Spinal cord (tissue), 10 donors: Measurements from ENCODE around the gene IL21. TPM values are rescaled to one million over a fixed set of nuclear protein-coding genes. Genes with fewer than 3 reads are reported as not detected.
A peak's percentile ranks its signal among the peaks of the same experiment; 100 is the strongest.

Experiments used
- DNase-seq, 6 donors: peaks; one replicate each; pipeline versions ENCODE4 v3.0.0 to v3.0.0-alpha.2; 2013 to 2015; ENCODE audit warnings: low spot score in 6 of 6, low read depth in 4 of 6
- H3K27ac ChIP-seq: one replicate; pipeline ENCODE4 v1.5.1; 2013; ENCODE audit warnings: low read depth, low read length, control low read depth
- H3K27me3 ChIP-seq: one replicate; pipeline ENCODE4 v1.6.1; 2013; ENCODE audit warnings: low read length; ENCODE audit not compliant: control insufficient read depth, insufficient read depth
- H3K36me3 ChIP-seq: one replicate; pipeline ENCODE4 v1.6.1; 2013; ENCODE audit warnings: low read length; ENCODE audit not compliant: control insufficient read depth, insufficient read depth
- H3K4me1 ChIP-seq: one replicate; pipeline ENCODE4 v1.6.1; 2013; ENCODE audit warnings: low read length; ENCODE audit not compliant: control insufficient read depth, insufficient read depth
- H3K4me3 ChIP-seq: one replicate; pipeline ENCODE4 v1.5.1; 2013; ENCODE audit warnings: low read depth, low read length, control low read depth
- H3K9me3 ChIP-seq: one replicate; pipeline ENCODE4 v1.6.1; 2013; ENCODE audit warnings: low read length; ENCODE audit not compliant: control insufficient read depth, insufficient read depth
- WGBS: methylation state at CpG from one replicate; pipeline ENCODE4 v1.1.5; 2013; ENCODE audit warnings: missing lambda C conversion rate; ENCODE audit not compliant: insufficient coverage; 5-methylcytosine and 5-hydroxymethylcytosine counted together
- long read RNA-seq, 4 donors: transcript quantifications; one replicate each; lab custom pipeline, GENCODE V29; 2026
- polyA plus RNA-seq, 2 donors: library from polyadenylated mRNA; unstranded; fragments of 120-200 nt; gene quantifications; one replicate each; pipeline ENCODE4 v1.2.1, GENCODE V29; 2013; ENCODE audit not compliant: insufficient read length in 2 of 2
- total RNA-seq, 2 donors: library from RNA; depleted of rRNA in 1 of 2; stranded (reverse); fragments of 120-200 nt in 1 of 2; fragments of >200 nt in 1 of 2; gene quantifications; one replicate each; pipeline versions ENCODE4 v1.2.3 to v1.2.4, GENCODE V29; 2013 to 2014
- donor health status: healthy.

Gene IL21
- not detected for total RNA-seq
- polyA plus RNA-seq = not detected
- long read RNA-seq, donor 1 = 0 reads
- long read RNA-seq, donor 2 = 0 reads
- long read RNA-seq, donor 3 = 0 reads
- long read RNA-seq, donor 4 = 0 reads

DNA sequence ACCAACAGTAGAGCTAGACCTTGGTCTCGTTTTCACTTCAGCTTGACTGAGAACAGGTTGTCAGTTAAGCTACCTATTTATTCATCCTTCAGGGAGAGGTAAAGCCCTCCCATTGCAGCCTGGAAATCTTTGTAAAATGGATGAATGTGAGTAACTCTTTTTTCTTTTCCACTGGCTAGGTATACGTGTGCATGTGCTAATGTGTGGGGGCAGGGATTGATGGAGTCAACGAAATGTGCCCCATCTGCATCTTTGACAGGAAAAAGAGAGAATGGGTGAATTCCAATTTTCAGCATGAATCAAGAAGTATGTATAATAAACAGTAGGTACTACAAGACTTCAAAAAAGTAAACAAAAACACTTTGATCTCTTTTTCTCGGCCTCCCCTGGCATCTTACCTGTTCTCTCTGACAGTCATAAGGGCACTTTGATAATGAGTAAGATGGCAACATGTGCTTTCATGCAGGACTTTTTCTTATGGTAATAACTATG lies at the start of gene IL21:
Gene IL21 (minus strand): TSS at position 51 of the 492 bp plus-strand sequence. CDS start 55 bp downstream, outside the sequence.
- Histone ChIP-seq H3K4me3 (no peak within 1 kb of the TSS), H3K4me1 (no peaks in the 10 kb centered on the region), H3K9me3 (no peaks in the 10 kb centered on the region), H3K27me3 (no peaks in the 10 kb centered on the region), H3K27ac (no peak within 1 kb of the TSS), H3K36me3 (no peaks in the 10 kb centered on the region)
- DNase-seq = no peak
- WGBS = no CpG with 5 or more reads among the region's 4 CpGs

DNA sequence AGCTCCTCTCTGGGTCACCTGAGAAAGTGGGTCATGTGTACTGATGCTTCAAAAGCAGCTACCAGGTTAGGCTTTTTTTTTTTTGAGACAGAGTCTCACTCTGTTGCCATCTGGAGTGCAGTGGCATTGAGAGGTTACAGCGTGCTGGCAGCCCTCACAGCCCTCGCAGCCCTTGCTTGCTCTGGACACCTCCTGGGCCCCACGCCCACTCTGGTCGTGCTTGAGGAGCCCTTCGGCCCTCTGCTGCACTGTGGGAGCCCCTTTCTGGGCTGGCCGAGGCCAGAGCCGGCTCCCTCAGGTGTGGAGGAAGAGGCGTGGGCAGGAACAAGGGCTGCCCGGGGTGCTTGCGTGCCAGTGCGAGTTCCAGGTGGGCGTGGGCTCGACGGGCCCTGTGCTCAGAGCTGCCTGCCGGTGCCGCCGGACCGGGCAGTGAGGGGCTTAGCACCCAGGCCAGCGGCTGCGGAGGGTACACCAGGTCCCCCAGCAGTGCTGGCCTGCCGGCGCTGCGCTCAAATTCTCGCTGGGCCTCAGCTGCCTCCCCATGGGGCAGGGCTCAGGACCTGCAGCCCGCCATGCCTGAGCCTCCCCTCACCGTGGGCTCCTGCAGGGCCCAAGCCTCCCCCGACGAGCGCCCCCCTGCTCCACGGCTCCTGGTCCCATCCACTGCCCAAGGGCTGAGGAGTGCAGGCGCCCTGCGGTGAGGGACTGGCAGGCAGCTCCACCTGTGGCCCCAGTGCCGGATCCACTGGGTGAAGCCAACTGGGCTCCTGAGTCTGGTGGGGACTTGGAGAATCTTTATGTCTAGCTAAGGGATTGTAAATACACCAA lies 49.3 kb upstream of the IL21 start:
- H3K4me3 ChIP-seq = no peak overlapping the region
- 94% methylated on average over 29 of the region's 33 CpGs for WGBS
- H3K9me3 ChIP-seq = no peaks in the 10 kb centered on the region
- no peaks in the 10 kb centered on the region for H3K4me1 ChIP-seq
- H3K27ac ChIP-seq = no peak overlapping the region
- no peaks in the 10 kb centered on the region for H3K36me3 ChIP-seq
- no peak for DNase-seq
- no peaks in the 10 kb centered on the region for H3K27me3 ChIP-seq

- no peaks in the 10 kb centered on the region for H3K27me3 ChIP-seq
- no peaks in the 10 kb centered on the region for H3K9me3 ChIP-seq
- H3K36me3 ChIP-seq = no peaks in the 10 kb centered on the region
- no peak overlapping the region for H3K4me3 ChIP-seq
- no peaks in the 10 kb centered on the region for H3K4me1 ChIP-seq
- DNase-seq = no peak
- WGBS = 100% methylated on average over 1 of the region's 4 CpGs
- H3K27ac ChIP-seq = no peak overlapping the region
Observed at GRCh38 chr4:122668241-122668640, 47.4 kb upstream of the IL21 start.

- H3K4me1 ChIP-seq = no peaks in the 10 kb centered on the region
- H3K27me3 ChIP-seq = no peaks in the 10 kb centered on the region
- H3K4me3 ChIP-seq = no peak overlapping the region
- no peak overlapping the region for H3K27ac ChIP-seq
- WGBS = no CpG with 5 or more reads among the region's 2 CpGs
- no peaks in the 10 kb centered on the region for H3K36me3 ChIP-seq
- no peak for DNase-seq
- no peaks in the 10 kb centered on the region for H3K9me3 ChIP-seq
Observed at GRCh38 chr4:122666527-122667245, 45.8 kb upstream of the IL21 start.

GRCh38 chr4:122665161-122665929 lies 44.5 kb upstream of the IL21 start:
- peak in 1 of 6 donors; percentile 49 for DNase-seq
- Histone ChIP-seq H3K27ac (no peak overlapping the region), H3K4me3 (no peak overlapping the region), H3K9me3 (no peaks in the 10 kb centered on the region), H3K4me1 (no peaks in the 10 kb centered on the region), H3K27me3 (no peaks in the 10 kb centered on the region), H3K36me3 (no peaks in the 10 kb centered on the region)
- WGBS = 51% methylated on average over 3 of the region's 5 CpGs

DNA sequence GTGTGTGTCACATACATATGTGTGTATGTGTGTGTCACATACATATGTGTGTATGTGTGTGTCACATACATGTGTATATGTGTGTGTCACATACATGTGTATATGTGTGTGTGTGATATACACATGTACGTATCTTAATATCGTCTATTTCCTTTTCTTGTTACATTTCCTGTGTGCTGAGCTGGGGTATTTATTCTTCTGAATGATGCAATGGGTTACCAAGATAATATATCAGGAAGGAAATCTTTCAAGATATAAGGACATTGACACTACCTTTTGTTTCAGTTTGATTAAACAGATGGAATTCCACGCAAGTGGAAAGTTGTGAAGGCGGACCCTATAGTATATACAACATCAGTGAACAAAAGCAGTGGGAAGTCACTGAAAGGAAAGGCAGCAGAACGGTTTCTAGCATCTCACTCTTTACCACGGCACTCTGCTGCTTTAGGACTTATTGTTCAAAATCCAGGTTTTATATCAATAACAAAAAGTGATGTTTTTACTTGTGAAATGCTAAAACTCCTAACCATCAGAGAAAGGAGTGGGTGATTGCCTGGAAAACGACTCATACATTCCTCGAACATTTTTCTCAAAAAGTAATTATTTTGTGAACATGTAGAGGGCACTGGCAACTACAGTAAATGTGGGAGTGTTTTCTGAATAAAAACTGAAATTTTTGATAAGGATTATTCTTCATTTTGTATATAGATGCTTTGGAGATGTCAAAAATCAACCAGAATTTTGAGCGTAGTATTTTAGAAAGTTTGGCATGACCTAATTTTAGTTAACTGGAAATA lies 43.1 kb upstream of the IL21 start:
- no peak overlapping the region for H3K4me3 ChIP-seq
- H3K4me1 ChIP-seq = no peaks in the 10 kb centered on the region
- H3K9me3 ChIP-seq = no peaks in the 10 kb centered on the region
- WGBS = no CpG with 5 or more reads among the region's 9 CpGs
- H3K27ac ChIP-seq = no peak overlapping the region
- no peaks in the 10 kb centered on the region for H3K27me3 ChIP-seq
- no peaks in the 10 kb centered on the region for H3K36me3 ChIP-seq
- DNase-seq = no peak

DNA sequence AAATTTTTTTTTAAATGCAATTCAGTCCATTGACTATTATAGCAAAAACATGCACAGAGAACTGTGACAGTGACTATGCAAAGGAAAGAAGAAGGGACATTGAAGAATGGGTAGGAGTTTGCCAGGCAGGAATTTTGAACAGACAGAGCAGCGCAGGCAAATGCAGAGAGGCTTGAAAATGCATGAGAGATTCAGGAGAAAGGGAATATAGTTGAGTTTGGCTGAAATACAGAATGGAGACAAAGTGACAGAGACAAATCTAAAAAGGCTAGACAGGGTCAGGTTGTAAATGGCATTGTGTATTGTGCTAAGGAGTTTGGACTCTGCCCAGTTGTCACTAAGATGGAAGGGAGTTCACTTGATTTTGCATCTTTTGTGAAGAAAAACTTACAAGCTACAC lies 42.4 kb upstream of the IL21 start:
- DNase-seq = peak in 1 of 6 donors; percentile 16
- H3K9me3 ChIP-seq = no peaks in the 10 kb centered on the region
- H3K27me3 ChIP-seq = no peaks in the 10 kb centered on the region
- no peak overlapping the region for H3K27ac ChIP-seq
- WGBS = 65% methylated on average over 1 of the region's 1 CpG
- no peak overlapping the region for H3K4me3 ChIP-seq
- no peaks in the 10 kb centered on the region for H3K4me1 ChIP-seq
- no peaks in the 10 kb centered on the region for H3K36me3 ChIP-seq

DNA sequence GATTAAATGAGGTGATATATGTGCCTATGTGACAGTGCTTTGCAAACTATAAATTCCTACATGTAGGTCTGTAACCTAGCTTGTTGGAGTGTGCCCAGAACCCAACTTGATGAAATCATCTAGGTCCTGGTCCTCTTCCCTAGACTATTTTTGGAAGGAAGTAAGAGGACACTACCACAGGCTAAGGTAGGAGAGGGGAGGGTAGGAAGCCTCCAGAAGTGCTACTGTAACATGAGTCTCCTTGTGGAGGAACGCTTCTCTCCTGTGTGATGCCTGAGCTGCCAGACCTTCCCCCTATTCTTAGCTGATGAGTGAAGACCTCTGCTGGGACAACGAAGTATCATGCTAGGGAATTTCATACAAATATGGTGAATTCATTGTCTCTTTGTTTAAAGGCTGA lies 41.8 kb upstream of the IL21 start:
- no peaks in the 10 kb centered on the region for H3K27me3 ChIP-seq
- no peak overlapping the region for H3K4me3 ChIP-seq
- no peak for DNase-seq
- no peaks in the 10 kb centered on the region for H3K4me1 ChIP-seq
- WGBS = no CpG with 5 or more reads among the region's 2 CpGs
- no peaks in the 10 kb centered on the region for H3K36me3 ChIP-seq
- no peak overlapping the region for H3K27ac ChIP-seq
- H3K9me3 ChIP-seq = no peaks in the 10 kb centered on the region
